GM23338 (cell line): ENCODE data around the gene DGCR6L. TPM values are rescaled to one million over a fixed set of nuclear protein-coding genes. Genes with fewer than 3 reads are reported as not detected.
"Not testable (repeated sequence)": the region's sequence is repeated elsewhere in the genome, so short reads cannot be mapped to it uniquely, and the experiment has no call there.

ENCODE experiments used
- ATAC-seq: fragments of 200-7000 bp; cut with Tn5 transposase; 3 replicates; pipeline ENCODE4 v1.9.1; 2020
- DNase-seq: peaks from one replicate; pipeline ENCODE4 v3.0.0-alpha.2; 2015; ENCODE audit warnings: low spot score
- H2AFZ ChIP-seq: fragments of 200-600 bp; sonication (generic); 2 replicates; pipeline ENCODE4 v1.8.0; 2016; ENCODE audit warnings: antibody characterized with exemption, mild to moderate bottlenecking, moderate library complexity
- H3F3A ChIP-seq: fragments of 200-600 bp; sonication (generic); replicated peaks from 2 replicates; pipeline ENCODE4 v1.8.0; 2017; ENCODE audit warnings: antibody characterized with exemption, mixed run types, low read depth
- H3K27ac ChIP-seq: fragments of 200-600 bp; sonication (generic); 2 replicates; pipeline ENCODE4 v1.6.1; 2016; ENCODE audit warnings: low read depth
- H3K27me3 ChIP-seq: fragments of 200-600 bp; sonication (generic); 2 replicates; pipeline ENCODE4 v1.8.0; 2016; ENCODE audit warnings: mild to moderate bottlenecking, mixed run types, moderate library complexity; ENCODE audit not compliant: insufficient read depth
- H3K36me3 ChIP-seq: fragments of 200-600 bp; sonication (generic); 2 replicates; pipeline ENCODE4 v1.8.0; 2016; ENCODE audit warnings: mild to moderate bottlenecking; ENCODE audit not compliant: insufficient read depth
- H3K4me1 ChIP-seq: fragments of 200-600 bp; sonication (generic); 2 replicates; pipeline ENCODE4 v1.8.0; 2016; ENCODE audit warnings: mild to moderate bottlenecking, moderate library complexity; ENCODE audit not compliant: insufficient read depth
- H3K4me2 ChIP-seq: fragments of 200-600 bp; sonication (generic); 2 replicates; pipeline ENCODE4 v1.7.1; 2017; ENCODE audit warnings: mixed run types
- H3K4me3 ChIP-seq: fragments of 200-600 bp; sonication (generic); 2 replicates; pipeline ENCODE4 v1.6.1; 2016; ENCODE audit warnings: mixed run types
- H3K79me2 ChIP-seq: fragments of 200-600 bp; sonication (generic); replicated peaks from 2 replicates; pipeline ENCODE4 v1.8.0; 2017; ENCODE audit warnings: mild to moderate bottlenecking; ENCODE audit not compliant: insufficient read depth
- H3K9me2 ChIP-seq: fragments of 200-600 bp; sonication (generic); 2 replicates; pipeline ENCODE4 v1.8.0; 2017; ENCODE audit not compliant: insufficient read depth
- H4K20me1 ChIP-seq: fragments of 200-600 bp; sonication (generic); replicated peaks from 2 replicates; pipeline ENCODE4 v1.8.0; 2017; ENCODE audit warnings: mild to moderate bottlenecking; ENCODE audit not compliant: insufficient read depth
- H3K27ac Mint-ChIP-seq: 2 replicates; pipeline ENCODE4 v1.8.0; 2020; ENCODE audit warnings: inconsistent platforms, mild to moderate bottlenecking, moderate library complexity, mixed read lengths
- H3K27me3 Mint-ChIP-seq: 3 replicates; pipeline ENCODE4 v1.8.0; 2022; ENCODE audit warnings: low read depth, mild to moderate bottlenecking, moderate library complexity, mixed read lengths, inconsistent platforms; ENCODE audit not compliant: insufficient read depth, poor library complexity
- H3K36me3 Mint-ChIP-seq: 3 replicates; pipeline ENCODE4 v1.8.0; 2021; ENCODE audit warnings: low read depth, mild to moderate bottlenecking, inconsistent platforms, moderate library complexity, mixed read lengths
- H3K4me1 Mint-ChIP-seq: 3 replicates; pipeline ENCODE4 v1.8.0; 2020; ENCODE audit warnings: mild to moderate bottlenecking, inconsistent platforms, mixed read lengths
- H3K4me3 Mint-ChIP-seq: 3 replicates; pipeline ENCODE4 v1.8.0; 2021; ENCODE audit warnings: moderate library complexity, mild to moderate bottlenecking, inconsistent platforms, mixed read lengths
- H3K9me3 Mint-ChIP-seq: 3 replicates; pipeline ENCODE4 v1.8.0; 2020; ENCODE audit warnings: moderate library complexity, mild to moderate bottlenecking, inconsistent platforms, mixed read lengths
- CREB1 ChIP-seq: fragments of 250-450 bp; sonication (Bioruptor Pico); IDR thresholded peaks from 2 replicates; pipeline ENCODE4 v1.5.0; 2020; ENCODE audit warnings: low read depth, mild to moderate bottlenecking, moderate library complexity
- JUNB ChIP-seq: IDR thresholded peaks from one replicate; pipeline ENCODE4 v1.6.1; 2016; ENCODE audit warnings: antibody characterized with exemption; ENCODE audit not compliant: unreplicated experiment
- POLR2AphosphoS5 ChIP-seq: IDR thresholded peaks from 2 replicates; pipeline ENCODE4 v1.6.1; 2016; ENCODE audit warnings: antibody characterized with exemption, low read depth
- ZNF114 ChIP-seq: fragments of 250-450 bp; sonication (Bioruptor Pico); IDR thresholded peaks from 2 replicates; pipeline ENCODE4 v1.5.0; 2020; ENCODE audit warnings: mild to moderate bottlenecking, moderate library complexity
- long read RNA-seq: library from polyadenylated mRNA; unstranded; transcript quantifications from one replicate; pipeline ENCODE4 v2.0.0, GENCODE V29; 2020; ENCODE audit not compliant: unreplicated experiment
- polyA plus RNA-seq: library from polyadenylated mRNA; unstranded; fragments of >200 nt; fragmentation: Nextera tagmentation; extraction: Ambion mirVana; gene quantifications from 2 replicates; pipeline ENCODE4 v1.2.1, GENCODE V29; 2016
- total RNA-seq: library from RNA; depleted of rRNA; stranded (reverse); fragments of >200 nt; shearing (Covaris generic); gene quantifications from 2 replicates; pipeline ENCODE4 v1.2.3, GENCODE V29; 2014; rRNA removed

Gene DGCR6L
- total RNA-seq (66.3 and 72.1 TPM in 2 replicates), polyA plus RNA-seq (82.4 and 85.9 TPM in 2 replicates)
- long read RNA-seq, transcript DGCR6L-201 (5 exons, 1,154 nt) = major isoform, 97 of 117 reads
- long read RNA-seq, transcript DGCR6L-203 (4 exons, 935 nt) = minor isoform, 7 of 117 reads
- long read RNA-seq, partial matches to known transcripts = 10 of 117 reads
- long read RNA-seq, other reads (novel, unspliced or antisense) = 3 of 117 reads

DNA sequence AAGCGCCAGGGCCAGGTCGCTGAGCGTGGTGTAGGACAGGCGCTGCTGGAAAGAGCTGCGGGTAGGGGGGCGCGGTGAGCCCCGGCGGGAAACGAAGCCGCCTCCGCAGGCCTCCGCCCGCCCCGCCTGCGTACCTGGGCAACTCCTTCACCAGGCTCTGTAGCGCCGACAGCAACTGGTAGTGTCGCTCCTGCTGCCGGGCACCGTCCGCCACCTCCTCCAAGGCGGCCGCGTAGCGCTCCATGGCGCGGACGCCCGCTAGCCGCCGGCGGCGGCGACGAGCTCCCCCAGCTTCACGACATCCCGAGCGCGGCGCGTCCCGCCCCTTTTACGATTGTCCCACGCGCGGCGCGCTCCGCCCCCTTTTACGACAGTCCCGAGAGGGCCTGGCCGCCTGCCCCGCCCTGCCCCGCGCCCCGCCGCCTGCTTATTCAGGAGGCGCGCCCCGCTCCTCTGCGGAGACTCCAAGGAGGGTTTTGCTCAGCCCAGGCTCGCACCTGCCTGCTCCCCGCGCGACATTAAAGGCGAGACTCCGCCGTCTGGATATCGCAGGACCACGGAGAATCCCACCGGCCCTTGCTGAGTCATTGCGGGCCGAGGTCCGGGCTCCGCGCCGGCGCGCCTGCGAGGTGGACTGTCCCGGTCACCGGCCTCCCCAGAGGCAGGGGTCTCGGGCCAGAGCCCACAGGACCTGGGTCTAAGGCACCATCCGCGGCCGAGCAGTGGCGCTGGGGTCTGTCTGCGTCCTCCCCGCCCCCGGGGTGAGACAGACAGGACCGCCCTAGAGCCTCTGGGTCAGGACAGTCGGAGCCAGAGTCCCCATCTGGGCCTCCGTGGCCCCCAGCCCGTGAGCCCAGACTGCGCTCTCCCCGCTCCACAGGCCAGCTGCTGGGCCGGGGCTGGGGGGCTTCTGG lies at the start of gene DGCR6L:
Gene DGCR6L, minus strand, starts transcription at position 316 of the 914 bp plus-strand sequence. Its CDS starts 72 bp downstream, at position 244.
- Histone ChIP-seq H3K4me3 (peak within 1 kb of the TSS; percentile 93), H3K79me2 (peaks cover 23% of the 10 kb centered on the region), H3F3A (0 out of 2 replicates have a peak, but pooled peaks cover 4% of the 10 kb centered on the region), H3K4me2 (peak within 1 kb of the TSS; percentile 94), H3K27ac (0 out of 2 replicates have a peak within 1 kb of the TSS, but pooled peaks have one; percentile 39), H3K36me3 (no peaks in the 10 kb centered on the region), H3K9me2 (no peaks in the 10 kb centered on the region), H2AFZ (peak within 1 kb of the TSS; percentile 90), H4K20me1 (0 out of 2 replicates have a peak, but pooled peaks cover 2% of the 10 kb centered on the region), H3K27me3 (no peaks in the 10 kb centered on the region), H3K4me1 (peaks cover 8% of the 10 kb centered on the region; the same call in 1 of the 2 replicates)
- Mint-ChIP-seq H3K27me3 (peaks cover 14% of the 10 kb centered on the region), H3K4me3 (peak within 1 kb of the TSS; percentile 93), H3K36me3 (no peaks in the 10 kb centered on the region; the same call in 2 of the 3 replicates), H3K4me1 (peaks cover 40% of the 10 kb centered on the region), H3K9me3 (no peaks in the 10 kb centered on the region; the same call in 2 of the 3 replicates), H3K27ac (peak within 1 kb of the TSS; percentile 89)
- TF ChIP-seq POLR2AphosphoS5 (peak; percentile 81), JUNB (no peak), CREB1 (CRISPR knock-in tag) (peak; percentile 75), ZNF114 (CRISPR knock-in tag) (no peak)
- ATAC-seq = peak; percentile 79
- peak; percentile 99 for DNase-seq

- H3K9me3 Mint-ChIP-seq, H3K36me3 ChIP-seq, H3K4me3 ChIP-seq, H3K4me1 ChIP-seq, H3K4me2 ChIP-seq, H3K79me2 ChIP-seq, H3K27ac ChIP-seq, H3K4me3 Mint-ChIP-seq, H4K20me1 ChIP-seq, H3F3A ChIP-seq, DNase-seq, H3K27me3 ChIP-seq, H2AFZ ChIP-seq, H3K36me3 Mint-ChIP-seq, H3K9me2 ChIP-seq, H3K27ac Mint-ChIP-seq, ATAC-seq: not testable (repeated sequence)
- peaks cover 15% of the 10 kb centered on the region for H3K27me3 Mint-ChIP-seq
- peaks cover 19% of the 10 kb centered on the region for H3K4me1 Mint-ChIP-seq
Measured at GRCh38 chr22:20368875-20369274, 49.0 kb upstream of the DGCR6L start.

GRCh38 chr22:20366841-20367240 lies 47.0 kb upstream of the DGCR6L start:
- DNase-seq, H3K27ac Mint-ChIP-seq, H3K4me3 Mint-ChIP-seq: not testable (repeated sequence)

GRCh38 chr22:20364335-20365260 lies 44.7 kb upstream of the DGCR6L start:
- H3K36me3 Mint-ChIP-seq, H3K4me2 ChIP-seq, ATAC-seq, H3F3A ChIP-seq, H3K27ac ChIP-seq, H3K27me3 Mint-ChIP-seq, H3K9me3 Mint-ChIP-seq, H3K4me3 ChIP-seq, H3K4me1 ChIP-seq, H2AFZ ChIP-seq, H3K27ac Mint-ChIP-seq, H3K9me2 ChIP-seq, H3K4me1 Mint-ChIP-seq, H3K79me2 ChIP-seq, H3K27me3 ChIP-seq, H3K36me3 ChIP-seq, H4K20me1 ChIP-seq, DNase-seq, H3K4me3 Mint-ChIP-seq: not testable (repeated sequence)

More at GRCh38 chr22:20366841-20367240, 47.0 kb upstream of the DGCR6L start:
- H3K9me3 Mint-ChIP-seq, H3K79me2 ChIP-seq, H3K36me3 Mint-ChIP-seq, H3K9me2 ChIP-seq, H3K27me3 ChIP-seq, H3F3A ChIP-seq, H3K36me3 ChIP-seq, ATAC-seq, H3K27ac ChIP-seq, H3K4me3 ChIP-seq, H3K4me1 ChIP-seq, H3K27me3 Mint-ChIP-seq, H4K20me1 ChIP-seq, H2AFZ ChIP-seq, H3K4me2 ChIP-seq: not testable (repeated sequence)
- peaks cover 12% of the 10 kb centered on the region for H3K4me1 Mint-ChIP-seq

- H3K36me3 ChIP-seq, H2AFZ ChIP-seq, H3K4me3 Mint-ChIP-seq, H3K27ac ChIP-seq, DNase-seq, H3F3A ChIP-seq, H3K4me1 Mint-ChIP-seq, H3K4me3 ChIP-seq, H3K36me3 Mint-ChIP-seq, ATAC-seq, H3K9me2 ChIP-seq, H3K4me2 ChIP-seq, H3K9me3 Mint-ChIP-seq, H3K79me2 ChIP-seq, H3K27ac Mint-ChIP-seq, H3K27me3 Mint-ChIP-seq, H4K20me1 ChIP-seq, H3K4me1 ChIP-seq, H3K27me3 ChIP-seq: not testable (repeated sequence)
Measured at GRCh38 chr22:20362403-20362802, 42.5 kb upstream of the DGCR6L start.
